NCI-H82 treated with DMSO at 0.1 percent for 48 hours (cell line): ENCODE measurements around the gene MSH3.
A peak's percentile ranks its signal among the peaks of the same experiment; 100 is the strongest.
"Not testable (repeated sequence)": the region's sequence is repeated elsewhere in the genome, so short reads cannot be mapped to it uniquely, and the experiment has no call there.

Source experiments
- DNase-seq: peaks from one replicate; lab custom pipeline; 2025; ENCODE audit not compliant: unreplicated experiment; lab: John Stamatoyannopoulos, UW

Gene MSH3

DNA sequence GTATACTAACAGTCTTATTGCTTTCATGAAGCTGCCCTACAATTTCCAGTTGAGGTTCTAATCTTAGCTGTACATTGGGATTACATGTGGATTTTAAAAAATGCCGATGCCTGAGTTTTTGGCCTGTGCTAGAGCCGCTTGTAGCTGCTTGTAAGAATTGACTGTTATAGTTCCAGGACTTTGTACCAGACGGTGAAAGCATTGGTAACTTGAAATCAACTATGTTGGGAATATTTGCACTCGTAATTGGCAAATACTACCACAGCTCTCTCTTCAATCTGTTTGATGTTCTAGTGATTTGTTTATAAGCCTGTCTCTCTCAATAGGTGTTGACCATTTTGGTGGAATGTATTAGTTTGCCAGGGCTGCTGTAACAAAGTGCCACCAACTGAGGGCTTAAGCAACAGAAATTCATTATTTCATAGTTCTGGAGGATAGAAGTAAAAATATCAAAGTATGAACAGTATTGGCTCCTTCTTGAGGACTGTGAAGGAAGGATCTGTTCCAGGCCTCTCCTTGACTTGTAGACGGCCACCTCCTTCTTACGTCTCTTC lies 50.8 kb downstream of the MSH3 start:
- DNase-seq, result no peak

DNA sequence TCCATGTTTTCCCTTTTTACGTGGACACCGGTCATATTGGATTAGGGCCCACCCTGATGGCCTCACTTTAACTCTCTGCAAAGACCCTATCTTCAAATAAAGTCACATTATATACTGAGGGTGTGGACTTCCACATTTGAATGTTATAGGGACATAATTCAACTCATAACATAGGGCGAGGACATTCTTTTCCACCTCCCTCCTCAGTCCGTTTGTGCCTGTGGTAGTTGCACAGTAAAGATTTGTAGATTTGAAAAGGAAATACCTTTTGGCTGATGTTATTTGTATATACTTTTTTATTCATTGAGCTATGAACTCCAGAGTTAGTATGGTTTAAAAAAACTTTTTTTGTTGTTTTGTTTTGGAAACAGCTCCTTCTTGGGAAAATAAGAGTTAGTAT lies 51.3 kb downstream of the MSH3 start:
- DNase-seq, result no peak

DNA sequence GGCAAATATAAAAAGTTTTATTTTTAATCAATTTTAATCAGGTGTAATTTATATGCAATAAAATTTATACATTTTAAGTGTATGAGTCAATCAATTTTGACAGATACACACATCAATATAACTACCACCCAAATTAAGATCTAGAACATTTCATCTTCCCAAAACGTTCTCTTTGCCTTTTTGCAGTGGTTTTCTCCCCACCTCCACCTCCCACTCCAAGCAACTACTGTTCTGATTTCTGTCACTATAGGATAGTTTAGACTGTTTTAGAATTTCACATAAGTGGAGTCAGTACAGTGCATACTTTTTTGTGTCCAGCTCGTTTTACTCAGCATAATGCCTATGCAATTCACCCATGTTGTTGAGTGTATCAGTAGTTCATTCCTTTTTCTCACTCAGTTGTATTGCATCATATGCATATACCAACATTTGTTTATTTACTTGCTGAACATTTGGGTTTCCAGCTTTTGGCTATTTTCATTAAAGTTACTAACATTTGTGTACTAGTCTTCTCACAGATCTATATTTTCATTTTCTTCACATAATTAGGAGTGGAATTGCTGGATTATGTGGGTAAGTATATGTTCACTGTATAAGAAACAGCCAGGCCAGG lies 52.5 kb downstream of the MSH3 start:
- DNase-seq, result no peak

DNA sequence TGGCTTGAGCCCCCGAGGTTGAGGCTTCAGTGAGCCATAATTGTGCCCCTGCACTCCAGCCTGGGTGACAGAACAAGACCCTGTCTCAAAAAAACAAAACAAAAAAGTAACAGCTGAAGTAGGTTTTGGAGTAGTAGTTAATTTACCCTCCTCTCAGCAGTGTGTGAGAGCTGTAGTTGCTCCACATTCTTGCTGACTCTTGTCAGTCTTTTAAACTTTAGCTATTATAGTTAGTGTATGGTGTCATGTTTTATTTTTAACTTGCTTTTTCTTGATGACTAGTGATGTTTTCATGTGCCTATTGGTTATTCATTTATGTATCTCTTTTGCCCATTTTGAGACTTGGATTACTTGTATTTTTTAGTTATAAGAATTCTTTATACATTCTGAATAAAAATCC lies 53.2 kb downstream of the MSH3 start:
- no peak for DNase-seq

DNA sequence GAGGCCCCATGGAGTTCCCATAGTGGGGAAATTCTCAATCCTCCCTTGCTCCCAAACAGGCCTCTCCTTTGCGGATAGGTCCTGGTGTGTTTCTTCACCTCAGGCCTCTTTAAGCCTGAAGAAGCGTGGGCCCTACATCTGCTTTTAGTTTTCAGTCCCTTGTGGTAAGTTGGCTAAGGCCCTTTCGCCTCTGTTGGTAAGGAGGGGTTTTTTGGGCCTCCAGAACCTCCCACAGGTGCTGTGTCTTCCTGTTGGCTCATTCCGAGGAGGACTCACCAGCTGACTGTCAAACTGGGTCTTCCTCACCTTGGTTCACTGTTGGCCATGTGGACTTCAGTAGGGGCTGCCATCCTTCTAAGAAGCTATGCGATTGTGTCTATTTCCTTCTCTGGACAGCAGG lies 56.8 kb downstream of the MSH3 start:
- no peak for DNase-seq

DNA sequence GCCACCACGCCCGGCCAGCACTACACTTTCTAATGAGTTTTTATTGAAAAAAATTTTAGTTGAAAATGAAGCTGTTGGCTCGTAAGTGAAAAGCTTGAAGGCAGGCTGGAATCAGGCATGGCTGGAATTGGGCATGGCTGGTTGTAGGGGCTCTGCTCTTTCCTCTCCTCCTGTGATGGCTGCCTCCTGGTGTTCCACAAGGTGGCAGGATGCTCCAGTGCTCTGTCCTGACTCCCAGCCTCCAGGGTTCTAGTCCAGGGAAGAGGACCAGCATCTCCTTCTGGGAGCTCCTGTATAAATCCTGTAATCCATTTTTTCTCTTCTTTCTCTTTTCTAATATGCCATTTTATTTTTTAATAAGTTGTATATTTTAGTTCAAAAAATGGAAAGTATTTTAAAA lies 57.5 kb downstream of the MSH3 start:
- peak; percentile 38 for DNase-seq

DNA sequence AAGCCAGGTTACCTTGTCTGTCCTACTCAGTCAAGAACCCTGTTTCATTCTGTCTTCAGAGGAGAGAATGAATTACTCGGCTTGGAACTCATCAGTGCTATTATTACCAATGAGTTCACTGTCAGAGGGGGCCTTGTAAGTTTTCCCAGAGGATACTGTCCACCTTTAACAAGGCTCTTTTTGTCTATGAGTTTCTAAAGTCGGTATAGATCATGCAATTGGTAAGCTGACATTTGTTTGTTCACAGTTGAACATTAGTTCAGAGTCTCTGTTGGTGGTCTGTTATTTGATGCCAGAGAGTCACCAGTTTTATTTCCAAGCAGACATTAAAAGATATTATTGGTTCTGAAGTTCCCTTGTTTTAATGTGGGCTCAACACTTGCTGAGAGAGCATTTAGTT lies 58.5 kb downstream of the MSH3 start:
- DNase-seq, result no peak

DNA sequence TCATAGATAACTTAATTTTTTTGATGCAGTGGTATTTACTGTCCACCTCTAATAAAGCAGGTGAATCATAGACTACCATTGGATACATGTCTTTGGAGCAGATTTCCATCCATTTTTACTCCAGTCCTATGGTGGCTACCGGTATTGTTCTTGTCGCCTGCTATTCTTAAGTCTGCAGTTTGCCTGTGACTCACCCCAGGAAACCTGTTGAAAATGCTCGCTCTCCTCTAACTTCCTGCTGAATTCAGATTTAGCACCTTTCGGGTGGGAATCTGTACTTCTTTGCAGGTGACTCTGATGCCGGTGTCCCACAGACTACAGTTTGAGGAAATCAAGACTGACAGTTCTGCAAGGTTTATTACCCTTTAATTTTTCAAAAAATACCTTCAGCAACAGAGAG lies 59.2 kb downstream of the MSH3 start:
- DNase-seq, result no peak

DNA sequence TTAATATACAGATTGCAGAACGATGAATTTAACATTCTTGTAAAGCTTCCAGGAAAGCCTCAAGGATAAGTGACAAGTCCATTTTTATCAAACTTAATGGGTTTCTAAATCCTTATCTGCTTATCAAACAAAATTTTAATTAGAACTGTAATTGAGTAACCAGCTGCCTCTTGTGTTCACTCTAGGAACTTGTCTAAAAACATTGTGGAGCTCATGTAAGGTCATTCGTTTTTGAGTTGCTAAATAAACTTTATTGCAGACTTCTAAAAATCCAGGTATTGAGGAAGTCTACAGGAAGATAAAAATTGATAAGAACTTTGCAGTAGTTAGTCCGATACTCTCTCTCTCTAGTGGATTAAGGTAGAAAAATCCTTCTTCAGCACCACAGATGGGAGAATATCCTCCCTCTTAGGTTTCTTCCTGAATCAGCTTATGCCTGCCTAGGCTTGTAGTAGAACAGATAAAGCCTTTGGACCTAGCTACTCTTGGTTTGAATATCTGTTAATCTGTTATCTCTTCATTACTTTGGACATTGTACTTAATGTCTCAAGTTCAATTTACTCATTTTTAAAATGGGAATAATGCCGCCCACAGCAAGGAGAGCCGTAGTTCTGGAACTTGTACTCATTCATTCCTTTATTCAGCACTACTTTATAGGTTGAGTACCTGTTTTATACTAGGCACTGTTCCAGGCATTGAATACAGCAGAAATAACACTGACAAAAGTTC lies 60.3 kb downstream of the MSH3 start:
- peak; percentile 63 for DNase-seq

DNA sequence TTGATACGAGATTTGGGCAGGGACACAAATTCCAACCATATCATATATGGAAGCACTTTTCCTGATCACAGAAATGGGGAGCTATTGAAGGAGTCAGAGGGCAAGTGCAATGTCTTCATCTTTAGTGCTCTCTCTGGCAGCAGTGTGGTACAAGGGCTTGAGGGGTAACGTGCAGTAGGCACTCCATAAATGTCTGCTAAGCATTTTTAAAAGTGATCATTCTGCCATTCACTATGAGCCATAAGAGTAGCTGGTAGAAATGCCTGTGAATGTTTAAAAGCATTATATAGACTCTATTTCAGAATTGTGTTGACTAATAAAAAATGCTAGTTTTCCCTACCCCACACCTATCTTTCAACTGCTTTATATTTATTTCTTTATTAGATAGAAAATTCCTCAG lies 61.4 kb downstream of the MSH3 start:
- DNase-seq, result no peak

DNA sequence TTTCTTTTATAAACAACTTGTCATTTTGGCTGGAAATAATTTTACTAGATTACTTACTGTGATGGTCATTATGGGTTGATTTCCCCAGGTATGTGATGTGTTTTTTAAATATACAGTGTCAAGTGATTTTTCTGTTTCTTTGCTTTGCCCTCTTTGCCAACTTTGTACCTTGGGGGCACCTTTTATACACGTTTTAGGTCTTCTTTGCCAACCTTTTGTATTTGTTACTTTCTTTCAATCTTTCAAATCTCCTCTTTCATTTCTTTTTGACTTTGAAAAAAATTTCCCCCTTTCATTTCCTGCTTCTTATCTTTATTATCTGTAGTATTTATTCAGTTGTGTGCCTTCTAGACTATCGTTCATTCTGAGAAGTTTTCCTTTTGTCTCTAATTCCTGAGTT lies 65.7 kb downstream of the MSH3 start:
- no peak for DNase-seq

DNA sequence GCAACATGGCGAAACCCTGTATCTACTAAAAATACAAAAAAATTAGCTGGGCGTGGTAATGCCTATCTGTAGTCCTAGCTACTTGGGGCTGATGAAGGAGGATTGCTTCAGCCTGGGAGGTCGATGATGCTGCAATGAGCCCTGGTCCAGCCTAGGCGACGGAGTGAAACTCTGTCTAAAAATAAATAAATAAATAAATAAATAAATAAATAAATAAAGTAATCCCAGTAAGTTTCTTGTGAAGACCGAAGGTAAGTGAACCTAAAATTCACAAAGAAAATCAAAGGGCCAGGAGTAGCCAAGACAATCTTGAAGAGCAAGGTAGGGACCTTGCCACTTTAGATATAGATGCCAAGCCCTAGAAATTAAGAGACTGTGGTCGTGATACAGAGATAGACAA lies 68.5 kb downstream of the MSH3 start:
- no peak for DNase-seq

DNA sequence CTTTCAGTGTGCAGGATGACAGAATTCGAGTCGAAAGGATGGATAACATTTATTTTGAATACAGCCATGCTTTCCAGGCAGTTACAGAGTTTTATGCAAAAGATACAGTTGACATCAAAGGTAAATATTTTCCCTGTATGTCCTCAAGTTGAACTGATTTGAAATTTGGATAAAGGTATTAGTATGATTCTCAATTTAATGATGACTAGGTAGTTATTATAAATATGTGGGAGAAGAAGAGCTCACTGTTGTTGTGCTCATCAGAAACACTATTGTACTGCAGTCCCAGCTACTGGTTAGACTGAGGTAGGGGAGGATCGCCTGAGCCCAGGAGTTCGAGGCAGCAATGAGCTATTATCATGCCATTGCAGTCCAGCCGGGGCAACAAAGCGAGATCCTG lies 71.0 kb downstream of the MSH3 start:
- DNase-seq, result no peak

DNA sequence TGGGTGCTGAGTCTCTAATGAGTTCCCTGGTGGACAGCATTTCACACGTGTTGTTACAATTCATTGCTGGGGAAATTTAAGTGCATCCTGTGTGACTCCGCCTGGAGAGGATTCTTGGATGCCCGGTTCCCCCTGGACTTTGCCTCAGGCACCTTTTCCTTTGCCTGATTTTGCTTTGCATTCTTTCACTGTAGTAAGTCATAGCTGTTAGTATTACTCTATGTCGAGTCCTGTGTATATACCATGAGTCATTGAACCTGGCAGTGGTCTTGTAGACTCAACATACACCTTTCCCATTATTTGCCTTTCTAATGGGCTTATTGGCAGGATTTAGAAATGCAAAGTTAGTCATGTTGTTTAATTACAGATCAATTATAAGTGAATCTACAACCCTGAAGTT lies 82.3 kb downstream of the MSH3 start:
- no peak for DNase-seq

DNA sequence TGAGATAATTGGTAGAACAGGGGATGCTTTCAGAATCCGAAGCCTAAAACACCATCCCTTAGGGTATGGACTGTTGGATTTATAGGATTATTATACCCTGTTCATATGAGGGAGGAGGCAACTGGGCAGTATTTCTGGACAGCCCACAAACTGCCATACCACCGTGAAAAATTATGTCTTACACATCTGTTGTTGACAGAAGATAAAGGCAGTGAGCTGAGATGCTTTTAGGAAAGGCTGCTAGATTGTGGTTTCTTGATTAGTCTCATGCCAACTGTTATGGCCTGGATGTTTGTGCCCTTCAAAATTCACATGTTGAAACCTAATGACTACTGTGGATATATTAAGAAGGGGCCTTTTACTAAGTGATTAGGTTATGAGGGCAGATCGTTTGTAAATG lies 84.0 kb downstream of the MSH3 start:
- DNase-seq, result no peak

DNA sequence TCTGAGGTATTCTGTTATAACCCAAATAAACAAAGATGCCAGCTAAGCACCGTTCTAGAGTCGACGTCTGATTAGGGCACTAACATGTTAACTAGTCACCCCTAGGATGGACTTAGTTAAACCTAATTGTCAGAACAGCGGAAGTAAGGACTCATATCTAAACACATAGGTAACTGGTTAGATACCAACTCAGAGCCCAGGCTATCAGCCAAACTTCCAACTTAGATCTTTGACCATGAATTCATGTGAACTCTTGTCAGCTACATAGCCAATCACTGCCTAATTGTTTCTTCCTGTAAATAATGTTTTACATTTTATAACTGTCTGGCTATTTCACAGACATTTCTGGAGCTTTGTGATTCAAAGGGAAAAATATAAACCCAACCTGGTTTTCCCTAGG lies 84.6 kb downstream of the MSH3 start:
- DNase-seq, result no peak

DNA sequence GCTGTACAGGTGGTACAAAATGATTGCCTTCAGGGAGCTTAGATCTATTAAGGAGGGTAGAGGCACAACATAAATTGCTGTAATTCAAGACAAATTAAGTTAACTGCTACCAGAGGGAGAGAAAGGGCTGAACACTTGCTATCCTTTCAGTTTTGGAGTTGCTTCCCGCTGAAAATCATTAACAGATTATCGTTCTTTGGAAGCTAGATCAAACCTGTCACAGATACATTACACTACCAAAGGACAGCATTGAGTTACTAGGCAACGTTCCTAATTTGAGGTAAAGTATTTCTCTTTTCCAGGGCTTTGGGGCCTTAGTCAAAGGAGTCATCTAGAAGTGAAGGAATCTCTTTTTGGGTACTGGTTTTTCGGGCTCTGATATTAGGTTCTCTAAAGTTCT lies 85.0 kb downstream of the MSH3 start:
- no peak for DNase-seq

DNA sequence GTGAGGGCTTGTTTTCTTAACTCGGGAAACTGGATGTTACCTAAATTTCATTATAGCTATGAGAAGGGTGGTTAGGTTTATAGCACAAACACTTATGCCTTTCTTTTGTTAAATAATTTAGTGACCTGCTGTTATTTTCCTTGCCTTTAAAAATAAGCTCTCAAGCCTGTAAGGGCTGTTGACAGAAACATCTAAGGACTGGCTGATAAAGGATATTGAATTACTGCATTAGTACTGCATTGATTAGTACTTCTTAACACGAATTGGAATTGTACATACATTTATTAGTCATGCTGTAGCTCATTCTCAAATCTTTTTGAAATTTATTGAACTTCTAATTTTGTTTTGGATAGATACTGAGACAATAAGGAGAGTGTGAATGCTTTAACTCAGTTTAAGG lies 85.4 kb downstream of the MSH3 start:
- no peak for DNase-seq

DNA sequence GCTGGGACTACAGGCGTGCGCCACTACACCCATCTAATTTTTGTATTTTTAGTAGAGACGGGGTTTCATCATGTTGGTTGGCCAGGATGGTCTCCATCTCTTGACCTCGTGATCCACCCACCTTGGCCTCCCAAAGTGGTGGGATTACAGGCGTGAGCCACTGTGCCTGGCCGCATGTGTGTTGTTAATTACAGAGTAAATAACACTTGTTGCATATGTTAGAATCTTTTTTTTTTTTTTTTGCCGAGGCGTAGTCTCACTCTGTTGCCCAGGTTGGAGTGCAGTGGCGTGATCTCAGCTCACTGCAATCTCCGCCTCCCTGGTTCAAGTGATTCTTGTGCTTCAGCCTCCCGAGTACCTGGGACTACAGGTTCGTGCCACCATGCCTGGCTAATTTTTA lies 86.0 kb downstream of the MSH3 start:
- not testable (repeated sequence) for DNase-seq

DNA sequence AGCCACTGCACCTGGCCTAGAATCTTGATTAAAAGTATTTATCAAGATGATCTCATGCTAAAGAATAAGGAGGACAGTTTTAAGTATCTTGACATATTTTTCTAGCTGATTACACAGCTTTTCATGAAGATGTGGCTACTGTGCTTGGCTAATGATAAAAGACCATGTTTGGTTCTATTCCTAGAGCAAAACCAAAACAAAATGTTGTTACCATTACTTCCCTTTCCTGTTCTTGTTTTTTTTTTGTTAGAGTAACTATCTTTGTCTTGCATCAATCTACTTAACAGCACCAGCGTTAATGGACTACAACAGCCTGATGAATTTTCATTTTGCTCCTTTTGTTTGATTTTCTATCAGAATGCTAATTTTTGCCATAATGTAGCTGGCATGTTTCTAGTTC lies 86.5 kb downstream of the MSH3 start:
- no peak for DNase-seq

DNA sequence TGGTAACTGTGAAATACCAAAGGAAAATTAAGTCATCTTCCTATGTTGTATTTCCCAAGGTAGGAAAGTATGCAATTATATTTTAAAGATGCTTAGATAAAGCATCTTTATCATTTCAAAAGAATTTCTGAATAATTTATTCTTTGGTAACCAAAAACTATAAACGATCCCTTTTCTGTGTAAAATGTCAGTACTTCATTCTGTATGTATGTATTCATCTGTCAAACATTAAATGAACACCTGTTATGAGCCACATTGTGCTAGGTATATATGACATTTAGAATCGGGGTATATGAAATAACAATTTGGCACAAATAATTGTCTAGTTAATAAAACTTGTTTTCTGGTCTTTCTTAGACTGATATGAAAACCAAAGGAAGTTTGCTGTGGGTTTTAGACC lies 89.7 kb downstream of the MSH3 start:
- no peak for DNase-seq

DNA sequence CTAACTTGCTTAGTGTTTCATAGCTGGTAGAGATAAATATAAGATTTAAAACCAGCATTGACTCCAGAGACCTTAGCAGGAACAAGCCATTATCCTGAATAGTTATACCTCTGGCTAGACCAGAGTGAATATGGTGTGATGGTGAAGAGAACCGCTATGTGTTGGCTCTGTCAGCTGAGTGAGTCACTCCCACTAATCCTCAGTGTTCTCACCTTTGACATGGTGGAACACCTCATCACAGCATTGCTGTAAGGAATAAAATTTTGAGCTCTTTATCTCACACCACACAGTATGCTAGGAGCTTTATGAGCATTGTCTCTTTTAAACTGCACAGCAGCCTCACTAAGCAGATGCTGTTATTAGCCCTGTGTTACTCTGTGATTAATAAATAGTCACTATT lies 91.0 kb downstream of the MSH3 start:
- DNase-seq, result no peak

DNA sequence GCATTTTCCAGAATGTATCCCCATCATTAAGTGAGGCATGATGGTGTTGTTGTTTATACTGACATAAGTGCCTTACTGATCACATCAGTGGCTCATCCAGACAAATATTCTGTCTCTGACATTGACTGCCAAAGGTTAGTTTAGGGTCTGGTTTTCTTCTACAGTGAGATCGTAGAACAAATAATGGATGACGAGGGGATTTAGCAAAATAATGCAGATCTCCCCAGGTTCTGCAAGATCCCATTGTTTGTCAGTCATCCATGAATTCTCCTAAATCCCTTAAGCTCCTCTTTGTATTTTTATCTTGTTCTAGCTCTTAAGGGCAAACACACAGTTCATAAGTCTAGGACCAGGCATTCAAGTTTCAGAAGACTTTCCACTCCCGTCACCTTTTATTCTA lies 93.5 kb downstream of the MSH3 start:
- DNase-seq, result no peak
